ENCODE results near the gene CASS4.
A peak's percentile ranks its signal among the peaks of the same experiment; 100 is the strongest.

CASS4 gene

DNA sequence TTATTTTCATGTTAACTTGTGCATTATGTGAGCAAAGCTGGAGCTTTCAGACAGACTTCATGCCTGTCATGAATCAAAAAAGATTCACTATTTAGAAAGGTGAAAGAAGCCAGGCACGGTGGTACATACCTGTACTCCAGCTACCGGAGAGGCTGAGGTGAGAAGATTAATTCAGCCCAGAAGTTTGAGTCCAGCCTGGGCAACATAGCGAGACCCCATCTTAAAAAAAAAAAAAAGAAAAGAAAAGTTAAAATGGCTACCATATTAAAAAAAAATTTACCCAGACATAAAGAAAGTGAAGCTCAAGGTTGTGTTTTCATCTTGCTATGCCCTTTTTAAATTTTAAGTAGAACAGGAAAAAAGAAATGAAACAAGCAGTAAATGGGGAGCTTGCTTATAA, 889 bp downstream of the CASS4 start:
- TF ChIP-seq, protein P1, sequence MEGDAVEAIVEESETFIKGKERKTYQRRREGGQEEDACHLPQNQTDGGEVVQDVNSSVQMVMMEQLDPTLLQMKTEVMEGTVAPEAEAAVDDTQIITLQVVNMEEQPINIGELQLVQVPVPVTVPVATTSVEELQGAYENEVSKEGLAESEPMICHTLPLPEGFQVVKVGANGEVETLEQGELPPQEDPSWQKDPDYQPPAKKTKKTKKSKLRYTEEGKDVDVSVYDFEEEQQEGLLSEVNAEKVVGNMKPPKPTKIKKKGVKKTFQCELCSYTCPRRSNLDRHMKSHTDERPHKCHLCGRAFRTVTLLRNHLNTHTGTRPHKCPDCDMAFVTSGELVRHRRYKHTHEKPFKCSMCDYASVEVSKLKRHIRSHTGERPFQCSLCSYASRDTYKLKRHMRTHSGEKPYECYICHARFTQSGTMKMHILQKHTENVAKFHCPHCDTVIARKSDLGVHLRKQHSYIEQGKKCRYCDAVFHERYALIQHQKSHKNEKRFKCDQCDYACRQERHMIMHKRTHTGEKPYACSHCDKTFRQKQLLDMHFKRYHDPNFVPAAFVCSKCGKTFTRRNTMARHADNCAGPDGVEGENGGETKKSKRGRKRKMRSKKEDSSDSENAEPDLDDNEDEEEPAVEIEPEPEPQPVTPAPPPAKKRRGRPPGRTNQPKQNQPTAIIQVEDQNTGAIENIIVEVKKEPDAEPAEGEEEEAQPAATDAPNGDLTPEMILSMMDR (IDR thresholded peaks at IDR 0.05; ENCODE audit: control insufficient read depth, insufficient read depth, low read depth, low read length, missing control alignments): no peak
- no peak overlapping the region for H3K4me3 ChIP-seq (ENCODE audit: control insufficient read depth, low read depth, low read length)
- DNase-seq (ENCODE audit: low read depth): no peak

DNA sequence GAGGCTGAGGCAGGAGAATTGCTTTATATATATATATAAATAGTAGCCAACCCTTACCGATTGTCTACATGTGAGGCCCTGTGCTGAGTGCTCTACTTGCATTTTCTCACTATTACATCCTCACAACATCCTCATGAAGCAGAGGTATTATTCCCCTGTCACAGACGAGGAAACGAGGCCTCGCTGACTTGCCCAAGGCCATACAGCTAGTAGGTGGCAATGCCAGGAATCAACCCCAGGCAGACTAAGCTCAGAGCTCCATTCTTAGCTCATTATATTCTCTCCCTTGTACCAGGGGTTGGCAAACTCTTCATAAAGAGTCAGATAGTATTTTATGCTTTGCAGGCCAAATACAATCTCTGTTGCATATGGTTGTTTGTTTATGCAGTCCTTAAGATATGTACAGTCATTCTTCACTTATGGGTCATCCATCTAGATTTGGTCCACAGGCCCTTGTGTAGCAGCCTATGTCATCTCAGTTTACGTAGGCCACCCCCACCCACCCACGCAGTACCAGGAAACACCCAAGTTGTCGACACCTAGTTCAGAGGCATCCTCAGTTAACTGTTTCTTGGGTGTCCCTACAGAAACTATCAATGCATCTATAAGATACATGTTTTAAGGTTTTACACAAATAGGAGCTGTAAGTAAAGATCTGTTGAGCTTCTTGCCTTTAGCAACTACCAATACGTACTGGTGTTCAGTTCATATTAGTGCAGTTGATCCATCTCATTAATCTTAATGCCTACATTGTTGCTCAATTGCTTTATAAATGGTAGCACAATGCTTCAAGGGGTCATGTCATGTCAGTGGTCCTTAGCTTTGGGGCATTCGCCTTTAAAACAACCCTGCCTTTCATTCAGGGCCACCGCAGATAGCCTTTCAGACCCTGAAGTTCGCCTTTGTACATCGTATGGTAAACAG, 3.0 kb downstream of the CASS4 start:
- TF ChIP-seq, protein P1 (IDR thresholded peaks at IDR 0.05; ENCODE audit: control insufficient read depth, insufficient read depth, low read depth, low read length, missing control alignments): no peak
- peak; percentile 18 for DNase-seq (ENCODE audit: low read depth)
- no peak overlapping the region for H3K4me3 ChIP-seq (ENCODE audit: control insufficient read depth, low read depth, low read length)

DNA sequence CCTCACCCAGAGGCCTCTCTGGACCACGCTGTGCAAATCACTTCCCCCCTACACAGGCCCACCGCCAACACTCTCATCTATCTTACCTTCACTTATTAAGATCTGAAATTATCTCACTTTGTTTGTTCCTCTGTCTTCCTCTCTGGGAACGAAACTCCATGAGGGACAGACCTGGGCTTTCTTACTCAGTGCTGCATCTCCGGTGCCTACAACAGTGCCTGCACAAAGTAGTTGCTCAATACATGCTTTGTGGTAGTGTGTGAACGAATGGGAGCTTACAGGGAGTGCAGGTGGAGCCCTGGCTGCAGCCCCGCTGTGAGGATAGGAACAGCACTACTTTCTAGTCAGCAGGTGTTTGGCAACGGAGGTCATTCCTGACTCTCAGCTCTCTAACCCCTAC, 5.3 kb downstream of the CASS4 start:
- TF ChIP-seq, protein P1 (IDR thresholded peaks at IDR 0.05; ENCODE audit: control insufficient read depth, insufficient read depth, low read depth, low read length, missing control alignments): no peak
- no peak for DNase-seq (ENCODE audit: low read depth)
- no peak overlapping the region for H3K4me3 ChIP-seq (ENCODE audit: control insufficient read depth, low read depth, low read length)

DNA sequence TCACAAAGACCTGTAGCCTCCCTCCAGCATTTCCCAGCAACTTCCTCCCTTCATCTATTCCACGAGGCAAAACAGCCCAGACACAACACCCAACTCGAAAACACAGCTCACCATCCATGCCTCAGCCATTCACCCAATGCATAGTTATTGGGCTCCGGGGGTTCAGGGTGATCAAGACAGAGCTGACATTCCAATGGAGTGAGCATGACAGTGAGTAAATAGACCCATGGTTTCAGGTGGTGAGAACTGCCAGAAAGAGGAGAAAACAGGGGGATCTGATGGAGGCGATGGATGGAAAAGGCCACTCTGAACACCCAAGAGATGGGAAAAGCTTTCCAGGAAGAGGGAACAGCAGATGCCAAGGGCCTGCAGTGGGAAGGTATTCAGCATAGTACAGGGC, 5.9 kb downstream of the CASS4 start:
- H3K4me3 ChIP-seq (ENCODE audit: control insufficient read depth, low read depth, low read length): no peak overlapping the region
- DNase-seq (ENCODE audit: low read depth): no peak
- TF ChIP-seq, protein P1 (IDR thresholded peaks at IDR 0.05; ENCODE audit: control insufficient read depth, insufficient read depth, low read depth, low read length, missing control alignments): no peak

DNA sequence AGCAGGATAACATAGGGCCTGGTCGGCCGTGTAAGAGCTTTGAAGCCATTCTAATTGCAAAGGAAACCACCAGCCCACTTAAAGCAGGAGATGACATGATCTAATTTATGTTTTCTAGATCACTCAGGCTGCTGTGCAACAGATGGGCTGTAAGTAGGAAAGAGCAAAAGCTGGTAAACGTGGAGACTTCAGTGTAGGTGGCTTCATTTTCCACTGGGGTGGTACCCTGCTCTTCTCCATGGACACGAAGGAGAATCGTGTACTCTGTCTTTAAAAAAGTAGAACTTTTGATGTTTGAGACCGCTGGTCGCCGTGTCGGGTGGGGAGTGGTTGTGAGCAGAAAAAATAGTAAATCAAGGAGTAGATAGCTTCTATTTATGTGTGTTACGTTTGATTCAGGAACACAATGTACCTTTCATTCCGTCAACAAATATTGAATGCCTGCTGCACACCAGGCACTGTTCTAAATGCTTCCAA, 6.4 kb downstream of the CASS4 start:
- H3K4me3 ChIP-seq (ENCODE audit: control insufficient read depth, low read depth, low read length): no peak overlapping the region
- DNase-seq (ENCODE audit: low read depth): no peak
- TF ChIP-seq, protein P1 (IDR thresholded peaks at IDR 0.05; ENCODE audit: control insufficient read depth, insufficient read depth, low read depth, low read length, missing control alignments): no peak

DNA sequence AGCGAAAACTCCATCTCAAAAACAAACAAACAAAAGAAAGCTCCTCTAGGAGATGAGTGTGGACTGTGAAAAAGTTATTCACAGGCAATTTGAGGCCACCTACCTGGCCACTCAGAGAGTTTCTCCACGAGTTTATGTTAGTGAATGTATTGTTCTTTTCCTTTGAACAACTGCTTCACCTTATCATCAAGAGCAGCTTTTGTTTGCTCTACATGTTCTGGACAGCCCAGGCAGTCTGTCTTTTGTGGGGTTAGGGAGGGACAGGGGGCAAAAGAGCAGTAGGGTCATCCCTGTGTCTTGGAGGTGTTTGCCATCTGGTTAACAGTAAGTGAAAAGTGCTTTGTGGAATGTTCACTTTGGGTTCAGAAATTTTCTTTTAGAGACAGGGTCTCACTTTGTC, 8.0 kb downstream of the CASS4 start:
- H3K4me3 ChIP-seq (ENCODE audit: control insufficient read depth, low read depth, low read length): no peak overlapping the region
- no peak for DNase-seq (ENCODE audit: low read depth)
- TF ChIP-seq, protein P1 (IDR thresholded peaks at IDR 0.05; ENCODE audit: control insufficient read depth, insufficient read depth, low read depth, low read length, missing control alignments): no peak

Data from AG09309 (cell line).